ENCODE results near the gene BRDT.

Gene BRDT

GRCh38 chr1:92045766-92046495, 96.7 kb downstream of the BRDT start:
- no peaks in the 10 kb centered on the region for H3K27me3 ChIP-seq (ENCODE audit: low read depth, low read length)
- H4K20me1 ChIP-seq (ENCODE audit: insufficient read depth, low read length), result no peaks in the 10 kb centered on the region
- H3K36me3 ChIP-seq (replicated peaks; ENCODE audit: low read depth, low read length), result no peaks in the 10 kb centered on the region
- H3K9me3 ChIP-seq (ENCODE audit: insufficient read depth, low read length), result no peaks in the 10 kb centered on the region
- H3K27ac ChIP-seq (ENCODE audit: low read length), result no peak overlapping the region
- H3K9ac ChIP-seq (ENCODE audit: low read length), result no peak overlapping the region
- no peak overlapping the region for H3K4me3 ChIP-seq (ENCODE audit: low read length)
- H3K79me2 ChIP-seq (ENCODE audit: low read length), result no peaks in the 10 kb centered on the region
- H3K4me2 ChIP-seq (ENCODE audit: low read length), result no peak overlapping the region
- TF ChIP-seq, protein P1, sequence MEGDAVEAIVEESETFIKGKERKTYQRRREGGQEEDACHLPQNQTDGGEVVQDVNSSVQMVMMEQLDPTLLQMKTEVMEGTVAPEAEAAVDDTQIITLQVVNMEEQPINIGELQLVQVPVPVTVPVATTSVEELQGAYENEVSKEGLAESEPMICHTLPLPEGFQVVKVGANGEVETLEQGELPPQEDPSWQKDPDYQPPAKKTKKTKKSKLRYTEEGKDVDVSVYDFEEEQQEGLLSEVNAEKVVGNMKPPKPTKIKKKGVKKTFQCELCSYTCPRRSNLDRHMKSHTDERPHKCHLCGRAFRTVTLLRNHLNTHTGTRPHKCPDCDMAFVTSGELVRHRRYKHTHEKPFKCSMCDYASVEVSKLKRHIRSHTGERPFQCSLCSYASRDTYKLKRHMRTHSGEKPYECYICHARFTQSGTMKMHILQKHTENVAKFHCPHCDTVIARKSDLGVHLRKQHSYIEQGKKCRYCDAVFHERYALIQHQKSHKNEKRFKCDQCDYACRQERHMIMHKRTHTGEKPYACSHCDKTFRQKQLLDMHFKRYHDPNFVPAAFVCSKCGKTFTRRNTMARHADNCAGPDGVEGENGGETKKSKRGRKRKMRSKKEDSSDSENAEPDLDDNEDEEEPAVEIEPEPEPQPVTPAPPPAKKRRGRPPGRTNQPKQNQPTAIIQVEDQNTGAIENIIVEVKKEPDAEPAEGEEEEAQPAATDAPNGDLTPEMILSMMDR (IDR thresholded peaks at IDR 0.05; ENCODE audit: low read depth, low read length), result no peak
- TF ChIP-seq EZH2phosphoT487 (IDR thresholded peaks at IDR 0.05; ENCODE audit: low read depth), result no peak
- no peak overlapping the region for H2AFZ ChIP-seq (ENCODE audit: low read depth, low read length)
- H3K4me1 ChIP-seq (ENCODE audit: low read length), result no peaks in the 10 kb centered on the region

DNA sequence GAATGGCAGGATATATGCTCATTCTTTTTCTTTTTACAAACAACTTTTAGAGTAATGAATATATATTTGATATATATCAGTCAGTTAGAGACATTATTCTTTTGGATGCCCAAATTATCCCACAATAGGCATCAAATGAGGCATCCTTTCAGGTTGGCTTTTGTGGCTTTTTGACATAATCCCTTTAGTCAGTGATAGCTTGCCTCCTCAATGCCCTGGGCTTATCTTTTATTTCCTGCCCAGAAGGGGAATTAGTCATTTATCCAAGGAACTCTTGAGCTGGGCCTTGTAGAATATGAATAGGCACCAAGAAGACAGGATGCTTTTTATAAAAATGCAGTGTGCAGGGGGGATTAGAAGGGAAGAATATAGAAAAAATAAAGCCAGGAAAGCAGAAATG, 102.7 kb downstream of the BRDT start:
- TF ChIP-seq EZH2phosphoT487 (IDR thresholded peaks at IDR 0.05; ENCODE audit: low read depth), result no peak
- TF ChIP-seq, protein P1 (IDR thresholded peaks at IDR 0.05; ENCODE audit: low read depth, low read length), result no peak
- Histone ChIP-seq H3K27me3 (ENCODE audit: low read depth, low read length) (no peaks in the 10 kb centered on the region), H3K9me3 (ENCODE audit: insufficient read depth, low read length) (no peaks in the 10 kb centered on the region), H3K4me2 (ENCODE audit: low read length) (no peak overlapping the region), H3K4me1 (ENCODE audit: low read length) (no peaks in the 10 kb centered on the region), H3K79me2 (ENCODE audit: low read length) (no peaks in the 10 kb centered on the region), H3K36me3 (replicated peaks; ENCODE audit: low read depth, low read length) (no peaks in the 10 kb centered on the region), H3K9ac (ENCODE audit: low read length) (no peak overlapping the region), H3K4me3 (ENCODE audit: low read length) (no peak overlapping the region), H3K27ac (ENCODE audit: low read length) (no peak overlapping the region), H4K20me1 (ENCODE audit: insufficient read depth, low read length) (no peaks in the 10 kb centered on the region), H2AFZ (ENCODE audit: low read depth, low read length) (no peak overlapping the region)
